Fibroblast of lung (primary cell): ENCODE data around the gene PPM1H. TPM values are rescaled to one million over a fixed set of nuclear protein-coding genes. Genes with fewer than 3 reads are reported as not detected.

ENCODE experiments used
- DNase-seq, 2 donors: peaks; one replicate each; pipeline versions ENCODE4 v3.0.0 to v3.0.0-alpha.2; 2010; ENCODE audit warnings: low read depth in 2 of 2
- H2AFZ ChIP-seq: 2 replicates; pipeline ENCODE4 v1.5.1; 2012; ENCODE audit warnings: low read length, control low read depth, inconsistent platforms
- H3K27ac ChIP-seq: 2 replicates; pipeline ENCODE4 v1.5.1; 2011; ENCODE audit warnings: low read length, control low read depth; ENCODE audit not compliant: insufficient read depth
- H3K27me3 ChIP-seq: 2 replicates; pipeline ENCODE4 v1.5.1; 2011; ENCODE audit warnings: mild to moderate bottlenecking, low read length; ENCODE audit not compliant: control insufficient read depth, insufficient read depth
- H3K36me3 ChIP-seq: 2 replicates; pipeline ENCODE4 v1.5.1; 2011; ENCODE audit warnings: low read length; ENCODE audit not compliant: control insufficient read depth, insufficient read depth
- H3K4me1 ChIP-seq: 2 replicates; pipeline ENCODE4 v1.5.1; 2011; ENCODE audit warnings: low read length; ENCODE audit not compliant: control insufficient read depth, insufficient read depth; ENCODE audit errors: extremely low read depth
- H3K4me2 ChIP-seq: 2 replicates; pipeline ENCODE4 v1.5.1; 2011; ENCODE audit warnings: low read length, control low read depth; ENCODE audit not compliant: insufficient read depth; ENCODE audit errors: extremely low read depth
- H3K4me3 ChIP-seq, 4 experiments: fragments of 200-600 bp in 1 of 4; sonication (generic) in 1 of 4; replicated peaks in 1 of 4; 2 replicates each; pipeline ENCODE4 v1.5.1; 2011 to 2016; ENCODE audit warnings: low read length in 4 of 4, low read depth in 3 of 4, mild to moderate bottlenecking in 3 of 4, control low read depth in 2 of 4, inconsistent platforms in 1 of 4, mixed read lengths in 1 of 4; ENCODE audit not compliant: insufficient read depth in 1 of 4; ENCODE audit errors: control extremely low read depth in 1 of 4
- H3K79me2 ChIP-seq: 2 replicates; pipeline ENCODE4 v1.5.1; 2012; ENCODE audit warnings: mild to moderate bottlenecking, low read length, inconsistent platforms; ENCODE audit not compliant: control insufficient read depth, insufficient read depth
- H3K9ac ChIP-seq: 2 replicates; pipeline ENCODE4 v1.5.1; 2011; ENCODE audit warnings: mild to moderate bottlenecking, low read length, control low read depth; ENCODE audit not compliant: insufficient read depth
- H3K9me3 ChIP-seq: 2 replicates; pipeline ENCODE4 v1.5.1; 2012; ENCODE audit warnings: low read depth, low read length; ENCODE audit not compliant: control insufficient read depth, insufficient read depth
- H4K20me1 ChIP-seq: 2 replicates; pipeline ENCODE4 v1.5.1; 2011; ENCODE audit warnings: low read length; ENCODE audit not compliant: control insufficient read depth, insufficient read depth; ENCODE audit errors: extremely low read depth
- CTCF ChIP-seq, 2 donors: IDR thresholded peaks in 1 of 2; conservative IDR thresholded peaks in 1 of 2; 1 replicate in 1 of 2; 2 replicates in 1 of 2; pipeline ENCODE4 v1.5.1; 2011 to 2012; ENCODE audit warnings: low read length in 2 of 2, control low read depth in 1 of 2, inconsistent platforms in 1 of 2, low read depth in 1 of 2, mild to moderate bottlenecking in 1 of 2
- EZH2 ChIP-seq: IDR thresholded peaks from 2 replicates; pipeline ENCODE4 v1.5.1; 2012; ENCODE audit warnings: low read length, control low read depth, mild to moderate bottlenecking; ENCODE audit errors: missing control alignments
- polyA plus RNA-seq, 2 donors: library from polyadenylated mRNA; depleted of rRNA in 1 of 2; stranded (reverse) in 1 of 2; unstranded in 1 of 2; fragments of >200 nt; gene quantifications; 2 replicates each; pipeline ENCODE4 v1.2.1, GENCODE V29; 2011 to 2012; ENCODE audit warnings: missing spikeins in 1 of 2
- total RNA-seq: library from RNA; depleted of rRNA; stranded (reverse); fragments of >200 nt; gene quantifications from 2 replicates; pipeline ENCODE4 v1.2.1, GENCODE V29; 2014

PPM1H gene
- total and polyA plus RNA-seq, 2 donors (not counting 1 experiment from before 2014, with no cell fraction given) = 0.57 to 3.1 TPM

GRCh38 chr12:62724285-62724684, 210.7 kb downstream of the PPM1H start:
- no peaks in the 10 kb centered on the region for H3K9me3 ChIP-seq
- no peaks in the 10 kb centered on the region for H3K36me3 ChIP-seq
- peak overlapping the region; percentile 73 for H3K27ac ChIP-seq
- no peaks in the 10 kb centered on the region for H4K20me1 ChIP-seq
- no peaks in the 10 kb centered on the region for H3K27me3 ChIP-seq
- no peak overlapping the region for H2AFZ ChIP-seq
- DNase-seq = no peak
- H3K9ac ChIP-seq = no peak overlapping the region
- no peaks in the 10 kb centered on the region for H3K79me2 ChIP-seq
- TF ChIP-seq CTCF (conservative IDR thresholded peaks at IDR 0.05 in 1 of 2, IDR thresholded peaks at IDR 0.05 in 1 of 2; ENCODE audit: low read depth in 1 of 2, low read length in 2 of 2) (no peak), EZH2 (no peak)
- no peak overlapping the region for H3K4me2 ChIP-seq
- no peak overlapping the region for H3K4me3 ChIP-seq
- H3K4me1 ChIP-seq = peaks cover 40% of the 10 kb centered on the region

- peak in 1 of 2 donors; percentile 32 for DNase-seq
- Histone ChIP-seq H3K36me3 (no peaks in the 10 kb centered on the region), H3K4me3 (no peak overlapping the region), H3K27ac (no peak overlapping the region), H2AFZ (no peak overlapping the region), H4K20me1 (no peaks in the 10 kb centered on the region), H3K4me2 (no peak overlapping the region), H3K9me3 (no peaks in the 10 kb centered on the region), H3K79me2 (no peaks in the 10 kb centered on the region), H3K27me3 (no peaks in the 10 kb centered on the region), H3K4me1 (peaks cover 35% of the 10 kb centered on the region), H3K9ac (no peak overlapping the region)
- no peak for TF ChIP-seq EZH2
- no peak for TF ChIP-seq CTCF (conservative IDR thresholded peaks at IDR 0.05 in 1 of 2, IDR thresholded peaks at IDR 0.05 in 1 of 2; ENCODE audit: low read depth in 1 of 2, low read length in 2 of 2)
Observed at GRCh38 chr12:62722971-62723680, 211.8 kb downstream of the PPM1H start.

GRCh38 chr12:62720661-62721330, 214.2 kb downstream of the PPM1H start:
- Histone ChIP-seq H2AFZ (no peak overlapping the region), H4K20me1 (no peaks in the 10 kb centered on the region), H3K9ac (no peak overlapping the region), H3K27ac (no peak overlapping the region), H3K4me3 (no peak overlapping the region), H3K4me2 (no peak overlapping the region), H3K36me3 (no peaks in the 10 kb centered on the region), H3K4me1 (peaks cover 32% of the 10 kb centered on the region), H3K79me2 (no peaks in the 10 kb centered on the region), H3K9me3 (no peaks in the 10 kb centered on the region), H3K27me3 (no peaks in the 10 kb centered on the region)
- DNase-seq = peak; percentile 45 to 77
- TF ChIP-seq CTCF (conservative IDR thresholded peaks at IDR 0.05 in 1 of 2, IDR thresholded peaks at IDR 0.05 in 1 of 2; ENCODE audit: low read depth in 1 of 2, low read length in 2 of 2) (no peak), EZH2 (no peak)
